ENCODE measurements around the gene WNT9A.
A peak's percentile ranks its signal among the peaks of the same experiment; 100 is the strongest.
"Not testable (repeated sequence)": the region's sequence is repeated elsewhere in the genome, so short reads cannot be mapped to it uniquely, and the experiment has no call there.

The WNT9A gene, protein sequence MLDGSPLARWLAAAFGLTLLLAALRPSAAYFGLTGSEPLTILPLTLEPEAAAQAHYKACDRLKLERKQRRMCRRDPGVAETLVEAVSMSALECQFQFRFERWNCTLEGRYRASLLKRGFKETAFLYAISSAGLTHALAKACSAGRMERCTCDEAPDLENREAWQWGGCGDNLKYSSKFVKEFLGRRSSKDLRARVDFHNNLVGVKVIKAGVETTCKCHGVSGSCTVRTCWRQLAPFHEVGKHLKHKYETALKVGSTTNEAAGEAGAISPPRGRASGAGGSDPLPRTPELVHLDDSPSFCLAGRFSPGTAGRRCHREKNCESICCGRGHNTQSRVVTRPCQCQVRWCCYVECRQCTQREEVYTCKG

DNA sequence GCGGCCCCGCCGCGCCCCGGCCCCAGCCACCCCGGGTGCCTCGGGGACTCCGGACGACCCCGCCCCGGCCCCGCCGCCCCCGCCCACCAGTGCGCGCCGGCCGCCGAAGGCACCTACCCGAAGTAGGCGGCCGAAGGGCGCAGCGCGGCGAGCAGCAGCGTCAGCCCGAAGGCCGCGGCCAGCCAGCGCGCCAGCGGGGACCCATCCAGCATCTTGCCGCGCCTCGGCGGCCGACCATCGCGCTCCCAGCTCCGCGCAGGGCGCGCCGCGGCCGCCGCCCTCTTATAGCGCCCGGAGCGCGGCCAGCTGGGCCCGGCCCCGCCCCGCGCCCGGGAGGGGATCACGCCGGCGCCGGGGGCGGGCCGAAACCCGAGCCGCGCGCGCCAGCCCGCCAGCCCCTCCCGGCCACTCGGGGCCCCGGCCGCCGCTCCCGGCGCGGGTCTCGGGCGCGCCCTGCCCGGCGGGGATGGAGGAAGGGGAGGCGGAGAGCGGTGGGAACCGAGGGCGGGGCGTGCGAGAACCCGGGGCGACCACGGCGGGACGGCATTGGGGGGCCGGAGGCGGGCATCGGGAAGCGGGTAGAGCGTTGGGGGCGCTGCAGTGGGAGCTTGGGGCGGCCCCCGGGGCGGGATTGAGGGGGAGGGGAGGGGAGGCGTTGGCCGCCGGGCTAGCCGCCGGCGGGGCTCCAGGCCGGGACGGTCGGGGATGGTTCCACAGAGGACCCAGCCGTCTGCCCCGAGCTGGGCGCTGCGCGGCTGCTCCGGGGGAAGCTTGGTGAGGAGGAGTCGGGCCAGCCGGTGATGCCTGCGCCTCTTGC, at the start of gene WNT9A:
TSS of gene WNT9A (minus strand) at position 257 of the 817 bp plus-strand sequence. CDS start at position 212, 45 bp downstream.
- DNase-seq, result peak; percentile 13

DNA sequence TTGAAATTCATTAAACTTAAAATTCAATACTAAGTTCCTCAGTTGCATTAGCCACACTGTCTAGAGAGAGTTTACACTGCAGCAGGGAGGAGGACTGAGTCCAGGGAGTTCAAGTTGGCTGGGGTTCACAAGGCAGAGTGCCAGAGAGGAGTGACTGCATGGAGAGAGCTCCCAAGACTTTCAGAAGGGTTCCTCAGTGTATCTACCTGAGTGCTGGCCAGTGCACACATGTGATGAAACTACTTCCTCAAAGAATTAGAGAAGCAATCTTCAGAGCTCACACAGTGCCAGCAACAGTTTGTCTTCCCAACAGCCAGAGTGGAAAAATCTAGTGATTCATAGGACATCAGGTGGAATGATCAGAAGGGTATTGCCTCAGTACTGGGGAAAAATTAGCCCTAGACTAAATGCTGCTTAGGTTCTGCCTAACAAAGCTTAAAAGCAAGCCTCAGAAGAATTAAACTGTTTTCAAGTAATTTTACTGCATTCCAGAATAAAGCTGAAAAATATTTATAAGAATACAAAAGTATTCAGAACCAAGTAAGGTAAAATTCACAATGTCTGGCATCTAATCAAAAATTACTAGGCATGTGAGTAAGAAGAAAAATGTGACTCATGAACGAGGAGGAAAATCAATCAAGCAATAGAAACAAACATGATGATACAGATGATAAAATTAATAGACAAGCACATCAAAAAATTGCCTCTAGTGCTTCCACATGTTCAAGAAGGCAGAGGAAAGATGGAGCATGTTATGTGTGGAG, 48.6 kb upstream of the WNT9A start:
- DNase-seq, result no peak

DNA sequence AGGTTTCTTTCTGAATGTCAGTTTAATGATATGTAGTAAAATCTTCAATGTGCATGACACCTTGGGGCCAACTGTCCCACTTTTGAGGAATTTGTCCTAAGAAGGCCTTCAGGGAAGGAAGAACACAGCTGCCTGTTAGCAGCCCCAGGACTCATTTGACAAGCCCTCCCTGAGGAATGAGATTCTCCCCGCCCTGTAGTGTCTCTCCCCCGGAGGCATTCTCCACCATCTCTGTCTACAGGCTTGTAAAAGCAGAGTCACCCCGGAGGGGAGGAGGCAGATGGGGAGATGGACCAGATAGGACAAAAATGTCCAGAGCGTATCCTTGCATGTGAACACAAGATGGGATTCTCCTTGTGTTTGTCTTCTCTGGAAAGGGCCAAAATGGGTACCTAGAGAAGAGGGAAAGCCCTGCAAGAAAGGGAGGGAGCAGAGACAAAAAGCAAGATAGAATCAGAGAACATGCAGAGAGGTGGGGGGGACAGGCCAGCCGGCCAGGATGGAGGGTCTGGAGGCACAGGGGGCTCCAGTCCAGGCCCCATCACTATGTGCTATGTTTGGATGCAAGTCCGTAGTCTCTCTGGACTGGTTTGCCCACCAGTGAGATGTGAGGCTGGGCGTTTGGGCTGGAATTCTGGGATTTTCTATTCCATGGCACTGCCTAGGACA, 47.0 kb upstream of the WNT9A start:
- no peak for DNase-seq

DNA sequence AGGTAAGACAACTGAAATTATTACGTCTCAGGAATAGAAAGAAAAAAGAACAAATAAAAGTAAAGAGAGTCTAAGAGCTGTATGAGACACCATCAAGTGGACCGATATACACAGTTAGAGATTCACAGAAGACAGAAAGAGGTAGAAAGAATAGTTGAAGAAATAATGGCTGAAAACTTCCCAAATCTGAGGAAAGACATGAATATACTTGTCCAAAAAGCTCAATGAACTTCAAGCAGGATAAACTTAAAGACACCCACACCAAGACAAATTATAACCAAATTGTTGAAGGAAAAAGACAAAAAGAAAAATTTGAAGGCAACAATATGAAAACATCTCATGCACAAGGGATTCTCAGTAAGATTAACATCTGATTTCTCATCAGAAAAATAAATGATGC, 39.4 kb upstream of the WNT9A start:
- DNase-seq, result no peak

DNA sequence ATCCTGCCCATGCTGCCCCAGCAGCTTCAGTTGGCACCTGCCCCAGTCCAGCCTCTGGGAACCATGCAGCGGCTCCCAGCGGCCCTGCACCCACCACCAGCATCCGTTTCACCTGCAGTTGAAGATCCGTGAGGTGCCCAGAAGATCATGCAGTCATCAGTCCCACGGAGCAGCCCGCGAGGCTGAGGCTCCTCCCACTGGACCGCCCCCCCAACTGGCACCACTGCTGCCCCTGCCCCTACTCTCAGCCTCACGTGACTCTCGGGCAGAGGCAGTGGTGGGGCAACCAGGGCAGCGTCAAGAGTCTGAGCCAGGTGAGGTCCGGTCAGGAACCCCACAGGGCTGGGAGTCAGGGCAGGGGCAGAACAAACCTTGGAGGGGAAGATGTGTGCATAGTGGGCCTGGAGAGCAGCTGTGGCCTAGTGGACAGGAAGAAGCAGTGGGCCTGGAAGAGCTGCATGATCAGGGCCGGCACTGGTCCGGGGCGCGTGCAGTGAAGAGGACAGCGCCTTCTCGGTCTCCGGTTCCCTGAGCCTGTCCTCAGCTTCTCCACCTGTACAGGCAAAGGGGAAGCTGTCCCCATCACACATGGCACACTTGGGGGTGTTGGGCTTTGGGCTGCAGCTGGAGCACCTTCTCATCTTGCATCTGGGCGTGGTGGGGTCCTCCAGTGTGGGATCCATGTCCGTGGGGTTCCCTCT, 28.0 kb upstream of the WNT9A start:
- DNase-seq, result not testable (repeated sequence)

DNA sequence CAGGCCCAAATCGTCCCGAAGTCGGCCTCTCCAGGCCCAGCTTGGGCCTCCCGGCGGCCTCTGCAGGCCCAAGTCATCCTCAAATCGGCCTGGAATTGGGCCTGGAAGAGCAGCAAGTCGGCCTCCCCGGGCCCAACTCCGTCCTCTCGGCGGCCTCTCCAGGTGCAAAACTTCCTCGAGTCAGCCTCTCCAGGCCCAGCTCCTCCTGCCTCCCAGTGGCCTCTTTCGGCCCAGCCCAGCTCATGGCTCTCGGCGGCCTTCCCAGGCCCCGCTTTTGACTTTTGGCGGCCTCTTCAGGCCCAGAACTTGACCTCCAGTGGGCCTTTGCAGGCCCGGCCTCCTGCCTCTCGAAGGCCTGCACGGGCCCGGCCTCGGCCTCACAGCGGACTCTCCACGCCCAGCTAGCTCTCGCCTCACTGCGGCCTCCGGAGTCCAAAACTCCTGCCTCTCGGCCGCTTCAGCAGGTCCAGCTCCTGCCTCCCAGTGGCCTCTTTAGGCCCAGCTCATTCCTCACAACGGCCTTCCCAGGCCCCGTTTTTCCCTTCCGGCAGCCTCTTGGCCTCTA, 26.1 kb upstream of the WNT9A start:
- not testable (repeated sequence) for DNase-seq

GRCh38 chr1:227972843-227973374, 25.2 kb upstream of the WNT9A start:
- DNase-seq, result not testable (repeated sequence)

- not testable (repeated sequence) for DNase-seq
These were observed 24.5 kb upstream of the WNT9A start for GRCh38 chr1:227972283-227972679.

- DNase-seq, result not testable (repeated sequence)
These were observed 24.0 kb upstream of the WNT9A start for GRCh38 chr1:227971643-227972282.

DNA sequence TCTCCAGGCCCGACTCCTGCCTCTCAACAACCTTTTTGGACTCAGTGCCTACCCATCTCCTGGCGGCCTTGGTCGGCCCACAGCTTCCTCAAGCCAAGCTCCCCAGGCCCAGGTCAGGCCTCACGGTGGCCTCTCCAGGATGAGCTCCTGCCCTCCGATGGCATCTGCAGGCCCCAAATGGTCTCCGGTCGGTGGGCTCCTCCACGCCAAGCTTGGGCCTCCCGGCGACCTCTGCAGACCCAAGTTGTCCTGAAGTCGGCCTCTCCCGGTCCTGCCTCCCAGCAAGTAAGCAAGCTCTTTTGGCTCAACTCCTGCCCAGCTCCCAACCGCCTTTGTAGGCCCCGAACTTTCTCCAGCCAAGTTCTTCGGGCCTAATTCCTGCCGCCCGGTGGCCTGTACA, 23.5 kb upstream of the WNT9A start:
- not testable (repeated sequence) for DNase-seq

- DNase-seq, result not testable (repeated sequence)
These were observed 22.6 kb upstream of the WNT9A start for GRCh38 chr1:227970076-227970995.

DNA sequence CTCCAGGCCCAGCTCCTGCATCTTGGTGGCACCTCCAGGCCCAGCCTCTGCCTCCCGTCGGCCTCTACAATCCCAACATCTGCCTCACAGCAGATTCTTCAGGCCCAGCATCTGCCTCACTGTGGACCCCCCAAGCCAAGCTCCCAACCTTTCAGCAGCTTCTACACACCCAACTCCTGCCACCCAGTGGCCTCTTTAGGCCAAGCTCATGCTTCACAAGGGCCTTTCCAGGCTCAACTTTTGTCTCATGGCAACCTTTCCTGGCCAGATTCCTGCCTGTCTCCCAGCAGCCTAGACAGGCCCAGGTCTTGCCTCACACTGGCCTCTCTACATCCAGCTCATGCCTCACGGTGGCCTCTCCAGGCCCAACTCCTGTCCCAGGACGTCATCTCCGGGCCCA, 20.1 kb upstream of the WNT9A start:
- not testable (repeated sequence) for DNase-seq

DNA sequence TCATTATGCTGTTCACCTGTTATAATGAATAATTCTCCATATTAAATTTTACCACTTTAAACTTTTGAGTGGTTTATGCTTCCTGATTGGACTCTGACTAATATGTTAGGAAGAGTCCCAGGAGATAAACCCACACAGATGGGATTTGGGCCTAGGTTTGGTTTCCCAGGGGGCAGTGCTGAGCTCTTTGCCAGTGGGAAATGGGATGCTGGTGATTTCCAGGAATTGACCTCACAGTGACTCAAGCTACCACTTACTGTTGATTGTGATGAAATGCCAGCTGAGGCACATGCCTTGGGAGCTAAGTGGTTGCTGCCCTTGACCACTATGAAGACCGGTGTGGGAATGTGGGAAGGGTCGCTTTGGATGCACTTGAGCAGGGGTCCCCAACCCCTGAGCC, 19.0 kb upstream of the WNT9A start:
- DNase-seq, result not testable (repeated sequence)

DNA sequence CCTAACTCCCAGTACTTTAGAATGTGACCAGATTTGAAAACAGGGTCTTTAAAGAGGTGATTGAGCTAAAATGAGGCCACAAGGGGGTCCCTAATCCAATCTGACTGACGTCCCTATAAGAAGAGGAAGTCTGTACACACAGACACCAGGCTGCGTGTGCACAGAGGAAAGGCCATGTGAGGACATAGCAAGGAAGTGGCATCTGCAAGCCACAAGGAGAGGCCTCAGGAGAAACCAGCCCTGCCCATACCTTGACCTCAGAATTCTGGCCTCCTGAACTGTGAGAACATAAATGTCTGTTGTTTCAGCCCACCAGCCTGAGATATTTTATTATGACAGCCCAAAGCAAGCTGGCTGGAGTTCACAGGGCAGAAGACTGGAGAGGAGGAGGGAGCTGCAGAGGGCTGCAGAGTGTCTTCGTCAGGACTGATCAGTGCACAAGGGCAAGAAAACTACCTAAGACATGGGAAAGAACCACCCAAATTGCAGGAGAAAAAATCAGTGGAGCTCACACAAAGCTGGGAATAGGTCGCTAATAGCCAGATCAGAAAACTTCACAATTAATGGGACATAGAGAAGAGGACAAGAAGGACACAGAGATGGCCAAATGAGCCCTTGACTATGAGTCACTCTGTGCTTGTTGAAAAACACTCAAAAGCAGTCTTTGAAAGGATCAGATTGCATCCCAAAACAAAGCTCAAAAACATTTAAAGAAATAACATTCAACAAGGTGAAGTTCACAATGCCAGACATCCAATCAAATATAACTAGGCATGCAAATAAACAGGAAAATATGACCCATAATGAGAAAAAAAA, 14.1 kb upstream of the WNT9A start:
- DNase-seq, result no peak

- DNase-seq, result no peak
These were observed 11.7 kb upstream of the WNT9A start for GRCh38 chr1:227959325-227959860.

DNA sequence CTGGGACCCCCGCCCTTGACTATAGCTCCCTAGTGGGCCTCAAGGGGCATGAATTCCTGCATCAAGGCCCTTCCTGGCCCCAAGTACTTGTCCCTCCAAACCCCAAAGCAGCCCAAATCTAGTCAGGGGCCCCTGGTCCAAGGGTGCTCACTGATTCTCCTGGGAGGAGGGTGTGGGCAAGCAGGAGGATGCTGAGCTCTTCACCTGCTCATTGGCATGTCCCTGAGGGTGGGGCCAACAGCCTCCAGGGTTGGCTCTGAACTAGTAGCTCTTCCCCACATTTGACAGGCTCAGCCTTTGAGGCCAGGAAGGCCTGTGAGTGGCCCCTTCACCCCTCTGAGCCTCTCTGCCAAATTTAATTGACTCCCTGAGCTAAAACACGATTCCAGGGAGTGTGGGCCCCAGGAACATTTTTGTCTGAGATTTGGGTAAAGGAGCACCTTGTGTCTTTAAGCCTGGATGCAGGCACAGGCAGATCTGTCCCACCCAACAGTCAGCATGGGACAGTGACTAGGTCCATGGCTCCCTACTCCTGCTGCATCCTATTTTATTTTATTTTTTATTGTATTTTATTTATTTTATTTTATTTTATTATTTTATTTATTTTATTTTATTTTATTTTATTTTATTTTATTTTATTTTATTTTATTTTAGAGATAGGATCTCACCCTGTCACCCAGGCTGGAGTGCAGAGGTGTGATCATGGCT, 11.0 kb upstream of the WNT9A start:
- no peak for DNase-seq

DNA sequence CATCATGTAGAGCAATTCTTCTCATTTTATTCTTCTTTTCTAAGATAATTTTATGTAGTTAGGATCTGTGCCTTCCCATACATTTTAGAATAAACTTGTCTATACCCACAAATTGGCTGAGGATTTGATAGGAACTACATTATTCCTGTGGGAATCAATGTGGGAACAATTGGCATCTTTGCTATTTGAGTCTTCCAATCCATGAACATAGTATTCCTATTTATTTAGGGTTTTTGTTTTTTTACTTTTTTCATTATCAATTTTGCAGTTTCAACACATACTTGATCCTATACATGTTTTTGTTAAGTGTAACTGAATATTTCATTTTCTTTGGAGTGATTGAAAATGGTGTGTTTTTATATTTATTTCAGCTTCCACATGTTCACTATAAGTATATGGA, 8.1 kb upstream of the WNT9A start:
- DNase-seq, result no peak
